Measurements from ENCODE around the gene ST3GAL3. TPM values are rescaled to one million over a fixed set of nuclear protein-coding genes. Genes with fewer than 3 reads are reported as not detected.

Gene ST3GAL3
- total and polyA plus RNA-seq, 2 of the 13 experiments (the other 11 are each of a cell fraction or from before 2014, with no cell fraction given), result 5.1 to 8.1 TPM

GRCh38 chr1:43705982-43706597, 1.2 kb upstream of the ST3GAL3 start (continued):
- TF ChIP-seq FOXO4 (CRISPR knock-in tag; conservative IDR thresholded peaks at IDR 0.05), result 0 out of 2 replicates have a peak, but pooled peaks have one; percentile 41
- no peak for TF ChIP-seq NR1H2 (CRISPR knock-in tag; IDR thresholded peaks at IDR 0.05; ENCODE audit: borderline replicate concordance, low read depth)
- no peak for TF ChIP-seq ZBTB26 (CRISPR knock-in tag; IDR thresholded peaks at IDR 0.05; ENCODE audit: borderline replicate concordance)
- TF ChIP-seq TMF1 (CRISPR knock-in tag; IDR thresholded peaks at IDR 0.05; ENCODE audit: low read depth), result 0 out of 2 replicates have a peak, but pooled peaks have one; percentile 8
- 0 out of 2 replicates have a peak, but pooled peaks have one; percentile 2 for TF ChIP-seq ZSCAN29 (CRISPR knock-in tag; conservative IDR thresholded peaks at IDR 0.05)
- TF ChIP-seq CSRNP1 (CRISPR knock-in tag; IDR thresholded peaks at IDR 0.05), result no peak
- TF ChIP-seq ZNF367 (CRISPR knock-in tag; IDR thresholded peaks at IDR 0.05; ENCODE audit: borderline replicate concordance), result no peak
- no peak for TF ChIP-seq ATF3 (CRISPR knock-in tag; IDR thresholded peaks at IDR 0.05)
- TF ChIP-seq PHF20 (CRISPR knock-in tag; IDR thresholded peaks at IDR 0.05), result no peak
- TF ChIP-seq MEF2D (CRISPR knock-in tag; IDR thresholded peaks at IDR 0.05), result no peak

Measured in HepG2 (cell line).